HepG2 (cell line): Measurements from ENCODE around the gene OR1F1. TPM values are rescaled to one million over a fixed set of nuclear protein-coding genes. Genes with fewer than 3 reads are reported as not detected.
A peak's percentile ranks its signal among the peaks of the same experiment; 100 is the strongest.

ENCODE experiments used
- CCAR2 ChIP-seq: fragments of 200-400 bp; formaldehyde crosslinking; optimal IDR thresholded peaks from 2 replicates; pipeline ENCODE3; 2018; ENCODE audit warnings: low read depth, mild to moderate bottlenecking, low read length, moderate library complexity
- FOXK1 ChIP-seq: sonication (generic); formaldehyde crosslinking; IDR thresholded peaks from 2 replicates; pipeline ENCODE4 v1.4.0; 2020; ENCODE audit warnings: low read depth, missing genetic modification reagents, borderline replicate concordance
- GATAD1 ChIP-seq: IDR thresholded peaks from 2 replicates; pipeline ENCODE4 v1.6.1; 2016; ENCODE audit warnings: missing genetic modification reagents, missing compliant biosample characterization
- GPN1 ChIP-seq: sonication (generic); formaldehyde crosslinking; IDR thresholded peaks from 2 replicates; pipeline ENCODE4 v1.5.1; 2020; ENCODE audit warnings: missing genetic modification reagents, borderline replicate concordance
- GTF2F1 ChIP-seq: fragments of 150-350 bp; IDR thresholded peaks from 2 replicates; pipeline ENCODE4 v1.6.1; 2014; ENCODE audit warnings: low read length
- HMGA1 ChIP-seq: sonication (generic); formaldehyde crosslinking; conservative IDR thresholded peaks from 2 replicates; pipeline ENCODE4 v1.4.0; 2020; ENCODE audit warnings: missing genetic modification reagents
- KDM3A ChIP-seq: IDR thresholded peaks from 2 replicates; pipeline ENCODE4 v1.6.1; 2018; ENCODE audit warnings: low read depth, missing compliant biosample characterization
- MEIS2 ChIP-seq: sonication (generic); formaldehyde crosslinking; IDR thresholded peaks from 2 replicates; pipeline ENCODE4 v1.9.0; 2021; ENCODE audit warnings: mild to moderate bottlenecking, missing genetic modification reagents
- NFIC ChIP-seq: IDR thresholded peaks from 2 replicates; pipeline ENCODE4 v1.6.1; 2012; ENCODE audit warnings: mild to moderate bottlenecking, low read length, inconsistent platforms
- NFKBIZ ChIP-seq: IDR thresholded peaks from 2 replicates; pipeline ENCODE4 v1.6.1; 2018; ENCODE audit warnings: missing genetic modification reagents, missing compliant biosample characterization
- RORA ChIP-seq: sonication (generic); formaldehyde crosslinking; IDR thresholded peaks from 2 replicates; pipeline ENCODE4 v1.5.0; 2020; ENCODE audit warnings: mild to moderate bottlenecking, missing genetic modification reagents, moderate library complexity
- SMYD3 ChIP-seq: sonication (generic); formaldehyde crosslinking; IDR thresholded peaks from 2 replicates; pipeline ENCODE4 v1.8.1; 2023; ENCODE audit warnings: mild to moderate bottlenecking, missing genetic modification reagents
- SP2 ChIP-seq: sonication (generic); formaldehyde crosslinking; IDR thresholded peaks from 2 replicates; pipeline ENCODE4 v1.5.1; 2020; ENCODE audit warnings: mild to moderate bottlenecking, missing genetic modification reagents
- SRSF4 ChIP-seq: fragments of 200-400 bp; formaldehyde crosslinking; IDR thresholded peaks from one replicate; pipeline ENCODE4 v1.6.1; 2018; ENCODE audit warnings: mild to moderate bottlenecking, low read depth, low read length, moderate library complexity; ENCODE audit not compliant: poor library complexity, severe bottlenecking
- ZFP36L1 ChIP-seq: sonication (generic); formaldehyde crosslinking; IDR thresholded peaks from 2 replicates; pipeline ENCODE4 v1.8.0; 2022; ENCODE audit warnings: mild to moderate bottlenecking, missing genetic modification reagents, moderate library complexity
- ZNF24 ChIP-seq: fragments of 450-650 bp; IDR thresholded peaks from 2 replicates; pipeline ENCODE4 v1.6.1; 2017; ENCODE audit warnings: antibody characterized with exemption, mild to moderate bottlenecking
- ZNF552 ChIP-seq: sonication (generic); formaldehyde crosslinking; IDR thresholded peaks from 2 replicates; pipeline ENCODE4 v1.9.0; 2022; ENCODE audit warnings: missing genetic modification reagents, mild to moderate bottlenecking, borderline replicate concordance
- ZNF747 ChIP-seq: sonication (generic); formaldehyde crosslinking; IDR thresholded peaks from 2 replicates; pipeline ENCODE4 v1.8.1; 2023; ENCODE audit warnings: missing genetic modification reagents, mild to moderate bottlenecking, borderline replicate concordance
- ZNF766 ChIP-seq: sonication (generic); formaldehyde crosslinking; IDR thresholded peaks from 2 replicates; pipeline ENCODE4 v1.5.0; 2020; ENCODE audit warnings: missing genetic modification reagents, borderline replicate concordance
- ZNF775 ChIP-seq: sonication (generic); formaldehyde crosslinking; IDR thresholded peaks from 2 replicates; pipeline ENCODE4 v1.4.0; 2020; ENCODE audit warnings: missing genetic modification reagents, mild to moderate bottlenecking, moderate library complexity, borderline replicate concordance
- ZNF790 ChIP-seq: sonication (generic); formaldehyde crosslinking; IDR thresholded peaks from 2 replicates; pipeline ENCODE4 v1.8.0; 2022; ENCODE audit warnings: missing genetic modification reagents, mild to moderate bottlenecking, borderline replicate concordance
- polyA plus RNA-seq, 8 experiments: library from polyadenylated mRNA; depleted of rRNA in 3 of 8; stranded (reverse) in 7 of 8; unstranded in 1 of 8; fragments of >200 nt; fragmentation: Illumina TruSeq in 4 of 8; extraction: Trizol in 4 of 8; gene quantifications; 2 replicates each; pipeline versions ENCODE4 v1.2.1 to v1.2.3, GENCODE V29; 2011 to 2016; ENCODE audit warnings: low read depth in 4 of 8, missing spikeins in 1 of 8, mixed read lengths in 1 of 8; ENCODE audit not compliant: insufficient read depth in 1 of 8
- total RNA-seq, 5 experiments: library from RNA; depleted of rRNA; stranded (reverse); fragments of >200 nt; fragmentation: Illumina TruSeq; extraction: Trizol; gene quantifications; 2 replicates each; pipeline ENCODE4 v1.2.3, GENCODE V29; 2016; ENCODE audit warnings: low read depth in 1 of 5
- TF ChIP-seq, protein P1 (sequence below): sonication (generic); formaldehyde crosslinking; IDR thresholded peaks from 2 replicates; pipeline ENCODE4 v1.5.0; 2020; ENCODE audit warnings: mild to moderate bottlenecking, missing genetic modification reagents
- TF ChIP-seq, protein P2 (sequence below): sonication (generic); formaldehyde crosslinking; IDR thresholded peaks from 2 replicates; pipeline ENCODE4 v1.4.0; 2020; ENCODE audit warnings: missing genetic modification reagents
- TF ChIP-seq, protein P3 (sequence below): sonication (generic); formaldehyde crosslinking; IDR thresholded peaks from 2 replicates; pipeline ENCODE4 v1.5.0; 2020; ENCODE audit warnings: missing genetic modification reagents, mild to moderate bottlenecking, borderline replicate concordance
- TF ChIP-seq, protein P4 (sequence below): sonication (generic); formaldehyde crosslinking; IDR thresholded peaks from 2 replicates; pipeline ENCODE4 v1.4.0; 2020; ENCODE audit warnings: missing genetic modification reagents, low read depth, mild to moderate bottlenecking, borderline replicate concordance

The OR1F1 gene
- total and polyA plus RNA-seq, 2 of the 13 experiments (the other 11 are each of a cell fraction or from before 2014, with no cell fraction given) = 0.90 TPM; not detected in 1

DNA sequence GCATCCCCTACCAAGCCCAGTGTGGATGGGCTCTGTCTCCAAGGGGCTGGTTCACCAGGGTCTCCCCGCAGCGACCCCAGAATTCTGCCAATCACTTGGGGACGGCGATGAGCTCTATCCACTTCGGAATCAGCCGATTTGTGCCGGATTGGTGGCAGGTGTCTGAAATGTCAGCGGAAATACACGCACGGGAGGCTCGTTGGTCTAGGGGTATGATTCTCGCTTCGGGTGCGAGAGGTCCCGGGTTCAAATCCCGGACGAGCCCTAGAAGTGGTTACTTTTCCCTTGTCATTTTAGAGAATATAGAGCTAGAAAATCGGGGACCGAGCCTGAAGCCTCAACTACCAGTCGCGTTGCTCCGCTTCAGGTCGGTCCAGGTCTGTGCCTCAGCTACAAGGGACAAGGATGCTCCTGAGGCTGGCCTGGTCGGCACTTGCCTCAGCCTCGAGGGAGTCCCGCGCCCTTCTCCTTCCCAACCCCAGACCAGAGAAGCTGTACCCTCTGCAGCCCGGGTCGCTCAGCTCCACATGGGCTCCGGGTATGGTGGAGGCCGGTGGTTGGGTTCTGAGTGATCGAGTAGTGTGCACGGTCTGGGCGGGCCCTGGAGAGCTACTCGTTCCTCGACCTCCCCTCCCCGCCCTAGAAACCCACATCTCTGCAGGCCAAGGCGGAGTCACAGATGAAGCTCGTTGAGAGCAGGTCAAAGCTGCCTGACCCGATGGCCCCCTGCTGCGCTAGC lies 16.0 kb upstream of the OR1F1 start (continued):
- TF ChIP-seq ZFP36L1 (CRISPR knock-in tag) (0 out of 2 replicates have a peak, but pooled peaks have one; percentile 38), GPN1 (CRISPR knock-in tag) (no peak), ZNF552 (CRISPR knock-in tag) (no peak), FOXK1 (CRISPR knock-in tag) (no peak), MEIS2 (CRISPR knock-in tag) (no peak), ZNF775 (no peak), ZNF766 (CRISPR knock-in tag) (no peak), RORA (CRISPR knock-in tag) (no peak), HMGA1 (no peak), CCAR2 (no peak), KDM3A (CRISPR knock-in tag) (no peak; the same call in 1 of the 2 replicates), GATAD1 (CRISPR knock-in tag) (no peak), ZNF790 (CRISPR knock-in tag) (0 out of 2 replicates have a peak, but pooled peaks have one; percentile 33), NFIC (no peak), ZNF747 (CRISPR knock-in tag) (no peak), ZNF24 (peak; percentile 93), GTF2F1 (no peak), SP2 (CRISPR knock-in tag) (no peak), SMYD3 (CRISPR knock-in tag) (no peak), SRSF4 (no peak), NFKBIZ (CRISPR knock-in tag) (0 out of 2 replicates have a peak, but pooled peaks have one; percentile 6)
- TF ChIP-seq, protein P1, sequence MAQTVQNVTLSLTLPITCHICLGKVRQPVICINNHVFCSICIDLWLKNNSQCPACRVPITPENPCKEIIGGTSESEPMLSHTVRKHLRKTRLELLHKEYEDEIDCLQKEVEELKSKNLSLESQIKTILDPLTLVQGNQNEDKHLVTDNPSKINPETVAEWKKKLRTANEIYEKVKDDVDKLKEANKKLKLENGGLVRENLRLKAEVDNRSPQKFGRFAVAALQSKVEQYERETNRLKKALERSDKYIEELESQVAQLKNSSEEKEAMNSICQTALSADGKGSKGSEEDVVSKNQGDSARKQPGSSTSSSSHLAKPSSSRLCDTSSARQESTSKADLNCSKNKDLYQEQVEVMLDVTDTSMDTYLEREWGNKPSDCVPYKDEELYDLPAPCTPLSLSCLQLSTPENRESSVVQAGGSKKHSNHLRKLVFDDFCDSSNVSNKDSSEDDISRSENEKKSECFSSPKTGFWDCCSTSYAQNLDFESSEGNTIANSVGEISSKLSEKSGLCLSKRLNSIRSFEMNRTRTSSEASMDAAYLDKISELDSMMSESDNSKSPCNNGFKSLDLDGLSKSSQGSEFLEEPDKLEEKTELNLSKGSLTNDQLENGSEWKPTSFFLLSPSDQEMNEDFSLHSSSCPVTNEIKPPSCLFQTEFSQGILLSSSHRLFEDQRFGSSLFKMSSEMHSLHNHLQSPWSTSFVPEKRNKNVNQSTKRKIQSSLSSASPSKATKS = no peak
- TF ChIP-seq, protein P2, sequence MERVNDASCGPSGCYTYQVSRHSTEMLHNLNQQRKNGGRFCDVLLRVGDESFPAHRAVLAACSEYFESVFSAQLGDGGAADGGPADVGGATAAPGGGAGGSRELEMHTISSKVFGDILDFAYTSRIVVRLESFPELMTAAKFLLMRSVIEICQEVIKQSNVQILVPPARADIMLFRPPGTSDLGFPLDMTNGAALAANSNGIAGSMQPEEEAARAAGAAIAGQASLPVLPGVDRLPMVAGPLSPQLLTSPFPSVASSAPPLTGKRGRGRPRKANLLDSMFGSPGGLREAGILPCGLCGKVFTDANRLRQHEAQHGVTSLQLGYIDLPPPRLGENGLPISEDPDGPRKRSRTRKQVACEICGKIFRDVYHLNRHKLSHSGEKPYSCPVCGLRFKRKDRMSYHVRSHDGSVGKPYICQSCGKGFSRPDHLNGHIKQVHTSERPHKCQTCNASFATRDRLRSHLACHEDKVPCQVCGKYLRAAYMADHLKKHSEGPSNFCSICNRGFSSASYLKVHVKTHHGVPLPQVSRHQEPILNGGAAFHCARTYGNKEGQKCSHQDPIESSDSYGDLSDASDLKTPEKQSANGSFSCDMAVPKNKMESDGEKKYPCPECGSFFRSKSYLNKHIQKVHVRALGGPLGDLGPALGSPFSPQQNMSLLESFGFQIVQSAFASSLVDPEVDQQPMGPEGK (CRISPR knock-in tag) = peak; percentile 41; the same call in 1 of the 2 replicates
- TF ChIP-seq, protein P3, sequence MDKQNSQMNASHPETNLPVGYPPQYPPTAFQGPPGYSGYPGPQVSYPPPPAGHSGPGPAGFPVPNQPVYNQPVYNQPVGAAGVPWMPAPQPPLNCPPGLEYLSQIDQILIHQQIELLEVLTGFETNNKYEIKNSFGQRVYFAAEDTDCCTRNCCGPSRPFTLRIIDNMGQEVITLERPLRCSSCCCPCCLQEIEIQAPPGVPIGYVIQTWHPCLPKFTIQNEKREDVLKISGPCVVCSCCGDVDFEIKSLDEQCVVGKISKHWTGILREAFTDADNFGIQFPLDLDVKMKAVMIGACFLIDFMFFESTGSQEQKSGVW (CRISPR knock-in tag) = no peak
- TF ChIP-seq, protein P4, sequence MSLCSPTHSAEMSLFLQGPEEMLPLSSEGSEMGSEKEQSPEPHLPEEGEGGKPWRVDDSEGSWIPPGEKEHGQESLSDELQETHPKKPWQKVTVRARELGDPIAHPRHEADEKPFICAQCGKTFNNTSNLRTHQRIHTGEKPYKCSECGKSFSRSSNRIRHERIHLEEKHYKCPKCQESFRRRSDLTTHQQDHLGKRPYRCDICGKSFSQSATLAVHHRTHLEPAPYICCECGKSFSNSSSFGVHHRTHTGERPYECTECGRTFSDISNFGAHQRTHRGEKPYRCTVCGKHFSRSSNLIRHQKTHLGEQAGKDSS (CRISPR knock-in tag) = 0 out of 2 replicates have a peak, but pooled peaks have one; percentile 43
